GM12891 (cell line): ENCODE results near the gene MS4A1.

Experiments used
- POLR2A ChIP-seq: IDR thresholded peaks from 2 replicates; pipeline ENCODE4 v1.6.1; 2011; ENCODE audit warnings: low read depth, low read length, control low read depth
- POLR2AphosphoS5 ChIP-seq: IDR thresholded peaks from 2 replicates; pipeline ENCODE4 v1.6.1; 2011; ENCODE audit warnings: low read depth, low read length, control low read depth

DNA sequence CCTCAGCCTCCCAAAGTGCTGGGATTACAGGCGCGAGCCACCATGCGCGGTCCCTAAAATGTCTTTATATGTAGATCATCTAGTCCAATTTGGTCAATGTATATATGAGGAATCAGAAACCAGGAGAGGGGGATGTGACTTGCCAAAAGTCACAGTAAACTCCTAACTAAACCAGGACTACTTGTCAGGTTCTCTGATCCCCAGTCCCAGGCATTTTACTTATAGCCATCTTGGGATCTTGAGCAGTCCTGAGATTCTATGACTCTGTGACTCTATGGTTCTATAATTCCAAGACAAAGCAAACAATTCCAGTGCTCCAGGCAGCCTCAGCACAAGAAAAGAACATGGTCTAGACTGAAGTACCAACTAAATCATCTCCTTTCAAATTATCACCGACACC lies 26.4 kb upstream of the MS4A1 start, which contains the start of gene MS4A5:
- no peak for TF ChIP-seq POLR2A
- no peak for TF ChIP-seq POLR2AphosphoS5
